HG03175 (cell line): ENCODE measurements around the gene GNAT1.

Experiments
- ATAC-seq: cut with Tn5 transposase; IDR thresholded peaks from one replicate; pipeline ENCODE4 v1.9.1; 2021; ENCODE audit warnings: mild to moderate bottlenecking, moderate library complexity; ENCODE audit not compliant: unreplicated experiment

The GNAT1 gene

GRCh38 chr3:50174947-50175524, 16.4 kb upstream of the GNAT1 start:
- ATAC-seq = no peak

- ATAC-seq = no peak
Measured at GRCh38 chr3:50177346-50177745, 14.1 kb upstream of the GNAT1 start.

GRCh38 chr3:50179710-50180109, 11.7 kb upstream of the GNAT1 start:
- ATAC-seq = no peak

- ATAC-seq = no peak
Measured at GRCh38 chr3:50181985-50182384, 9.4 kb upstream of the GNAT1 start.

DNA sequence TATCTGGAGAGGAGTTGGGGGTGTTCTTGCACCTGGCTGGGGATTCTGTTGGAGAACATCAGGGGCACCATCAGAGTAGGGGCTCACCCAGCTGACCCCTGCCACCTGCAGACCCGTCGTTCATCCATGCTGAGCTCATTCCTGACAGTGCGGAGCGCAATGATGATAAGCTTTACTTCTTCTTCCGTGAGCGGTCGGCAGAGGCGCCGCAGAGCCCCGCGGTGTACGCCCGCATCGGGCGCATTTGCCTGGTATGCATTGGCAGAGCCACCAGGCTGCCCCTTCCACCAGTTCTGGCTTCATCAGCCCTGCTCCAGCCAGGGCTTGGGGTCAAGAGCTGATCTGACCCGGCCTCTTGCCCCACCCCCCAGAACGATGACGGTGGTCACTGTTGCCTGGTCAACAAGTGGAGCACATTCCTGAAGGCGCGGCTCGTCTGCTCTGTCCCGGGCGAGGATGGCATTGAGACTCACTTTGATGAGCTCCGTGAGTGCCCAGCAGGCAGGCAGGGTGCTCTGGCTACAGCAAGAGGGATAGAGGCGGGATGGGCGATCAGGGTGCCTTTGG, 8.8 kb upstream of the GNAT1 start:
- no peak for ATAC-seq

GRCh38 chr3:50183755-50184154, 7.7 kb upstream of the GNAT1 start:
- no peak for ATAC-seq

DNA sequence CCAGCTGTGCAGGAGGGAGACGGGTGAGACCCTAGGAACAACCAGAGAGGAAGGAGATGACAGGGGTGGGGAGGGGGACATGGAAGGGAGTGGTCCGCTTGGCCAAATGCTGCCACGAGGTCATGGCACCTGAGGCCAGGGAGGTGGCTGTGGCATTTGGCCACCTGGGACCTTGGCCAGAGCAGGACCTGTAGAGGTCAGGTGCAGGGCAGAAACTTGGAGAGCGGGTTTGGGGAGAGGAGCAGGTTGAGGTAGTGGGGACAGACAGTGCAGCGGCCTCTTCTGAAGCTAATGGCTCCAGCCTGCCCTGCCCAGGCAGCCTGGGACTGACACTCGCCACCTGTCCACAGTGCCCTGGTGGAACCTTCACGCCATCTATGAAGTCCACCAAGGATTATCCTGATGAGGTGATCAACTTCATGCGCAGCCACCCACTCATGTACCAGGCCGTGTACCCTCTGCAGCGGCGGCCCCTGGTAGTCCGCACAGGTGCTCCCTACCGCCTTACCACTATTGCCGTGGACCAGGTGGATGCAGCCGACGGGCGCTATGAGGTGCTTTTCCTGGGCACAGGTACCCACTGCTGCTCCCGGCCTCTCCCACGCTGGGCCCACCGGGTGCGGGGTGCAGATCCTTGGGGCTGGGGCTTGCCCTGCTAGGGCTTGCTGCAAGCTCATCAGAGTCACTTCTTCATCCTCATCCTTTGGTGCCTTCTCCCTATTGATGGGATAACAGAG, 7.0 kb upstream of the GNAT1 start:
- ATAC-seq = no peak

DNA sequence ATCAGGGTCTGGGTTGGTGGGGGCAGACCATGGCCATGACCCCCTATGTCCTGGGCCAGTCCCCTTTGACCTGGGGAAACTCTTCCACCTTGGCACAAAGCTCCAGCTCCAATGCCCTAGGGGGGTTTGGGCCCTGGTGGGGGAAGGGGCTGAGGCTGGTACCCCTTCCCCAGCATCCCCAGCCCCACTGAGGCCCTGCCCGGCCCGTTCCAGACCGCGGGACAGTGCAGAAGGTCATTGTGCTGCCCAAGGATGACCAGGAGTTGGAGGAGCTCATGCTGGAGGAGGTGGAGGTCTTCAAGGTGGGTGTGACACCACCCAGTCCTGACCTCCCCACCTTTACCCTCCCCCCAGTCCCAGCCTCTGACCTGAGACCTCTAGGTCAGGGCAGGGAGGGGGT, 6.2 kb upstream of the GNAT1 start:
- no peak for ATAC-seq

- no peak for ATAC-seq
Measured at GRCh38 chr3:50186096-50186495, 5.3 kb upstream of the GNAT1 start.

DNA sequence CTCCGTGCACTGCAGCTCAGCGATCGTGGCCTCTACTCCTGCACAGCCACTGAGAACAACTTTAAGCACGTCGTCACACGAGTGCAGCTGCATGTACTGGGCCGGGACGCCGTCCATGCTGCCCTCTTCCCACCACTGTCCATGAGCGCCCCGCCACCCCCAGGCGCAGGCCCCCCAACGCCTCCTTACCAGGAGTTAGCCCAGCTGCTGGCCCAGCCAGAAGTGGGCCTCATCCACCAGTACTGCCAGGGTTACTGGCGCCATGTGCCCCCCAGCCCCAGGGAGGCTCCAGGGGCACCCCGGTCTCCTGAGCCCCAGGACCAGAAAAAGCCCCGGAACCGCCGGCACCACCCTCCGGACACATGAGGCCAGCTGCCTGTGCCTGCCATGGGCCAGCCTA, 3.7 kb upstream of the GNAT1 start:
- no peak for ATAC-seq

- ATAC-seq = no peak
Measured at GRCh38 chr3:50189274-50189673, 2.1 kb upstream of the GNAT1 start.

GRCh38 chr3:50189989-50190388, 1.4 kb upstream of the GNAT1 start:
- ATAC-seq = no peak

DNA sequence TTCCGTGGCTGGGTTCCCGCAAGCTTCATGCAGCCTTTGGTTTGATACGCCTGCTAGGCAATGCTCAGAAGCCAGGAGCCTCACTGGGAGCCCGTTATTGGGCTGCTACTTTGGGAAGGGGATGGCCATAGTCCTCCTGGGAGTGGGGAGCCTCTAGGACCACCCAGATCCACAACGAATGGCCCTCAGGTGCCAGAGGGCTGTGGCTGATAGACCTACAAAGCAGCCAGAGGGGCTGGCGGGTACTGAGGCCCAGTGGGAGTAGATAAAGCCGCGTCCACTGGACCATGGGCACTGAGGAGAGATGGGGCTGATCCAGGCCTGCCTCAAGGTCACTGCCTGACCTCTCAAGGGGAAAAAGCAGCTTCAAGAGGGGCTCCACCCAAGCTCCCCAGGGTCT, 714 bp downstream of the GNAT1 start:
- ATAC-seq = no peak

- ATAC-seq = no peak
Measured at GRCh38 chr3:50192689-50193141, 1.3 kb downstream of the GNAT1 start.

DNA sequence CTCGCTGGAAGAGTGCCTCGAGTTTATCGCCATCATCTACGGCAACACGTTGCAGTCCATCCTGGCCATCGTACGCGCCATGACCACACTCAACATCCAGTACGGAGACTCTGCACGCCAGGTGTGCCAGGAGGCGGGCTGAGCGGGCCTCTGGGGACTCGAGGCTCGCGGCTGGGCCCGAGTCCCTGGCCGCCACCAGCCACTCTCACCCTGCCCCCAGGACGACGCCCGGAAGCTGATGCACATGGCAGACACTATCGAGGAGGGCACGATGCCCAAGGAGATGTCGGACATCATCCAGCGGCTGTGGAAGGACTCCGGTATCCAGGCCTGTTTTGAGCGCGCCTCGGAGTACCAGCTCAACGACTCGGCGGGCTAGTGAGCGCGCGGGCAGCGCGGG, 1.9 kb downstream of the GNAT1 start:
- no peak for ATAC-seq

DNA sequence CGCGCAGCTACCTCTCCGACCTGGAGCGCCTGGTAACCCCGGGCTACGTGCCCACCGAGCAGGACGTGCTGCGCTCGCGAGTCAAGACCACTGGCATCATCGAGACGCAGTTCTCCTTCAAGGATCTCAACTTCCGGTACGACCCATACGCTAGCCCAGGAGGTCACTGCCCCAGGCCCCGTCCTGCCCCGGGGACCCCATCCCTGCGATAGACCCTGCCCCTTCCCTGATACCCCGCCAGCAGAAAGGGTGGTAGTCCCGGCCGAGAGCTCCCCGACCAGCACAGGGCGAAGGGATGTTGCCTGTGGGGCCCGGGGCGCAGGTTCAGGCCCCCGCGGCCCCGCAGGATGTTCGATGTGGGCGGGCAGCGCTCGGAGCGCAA, 2.3 kb downstream of the GNAT1 start:
- no peak for ATAC-seq

GRCh38 chr3:50194128-50194902, 2.9 kb downstream of the GNAT1 start:
- no peak for ATAC-seq

GRCh38 chr3:50194903-50195500, 3.6 kb downstream of the GNAT1 start:
- no peak for ATAC-seq

DNA sequence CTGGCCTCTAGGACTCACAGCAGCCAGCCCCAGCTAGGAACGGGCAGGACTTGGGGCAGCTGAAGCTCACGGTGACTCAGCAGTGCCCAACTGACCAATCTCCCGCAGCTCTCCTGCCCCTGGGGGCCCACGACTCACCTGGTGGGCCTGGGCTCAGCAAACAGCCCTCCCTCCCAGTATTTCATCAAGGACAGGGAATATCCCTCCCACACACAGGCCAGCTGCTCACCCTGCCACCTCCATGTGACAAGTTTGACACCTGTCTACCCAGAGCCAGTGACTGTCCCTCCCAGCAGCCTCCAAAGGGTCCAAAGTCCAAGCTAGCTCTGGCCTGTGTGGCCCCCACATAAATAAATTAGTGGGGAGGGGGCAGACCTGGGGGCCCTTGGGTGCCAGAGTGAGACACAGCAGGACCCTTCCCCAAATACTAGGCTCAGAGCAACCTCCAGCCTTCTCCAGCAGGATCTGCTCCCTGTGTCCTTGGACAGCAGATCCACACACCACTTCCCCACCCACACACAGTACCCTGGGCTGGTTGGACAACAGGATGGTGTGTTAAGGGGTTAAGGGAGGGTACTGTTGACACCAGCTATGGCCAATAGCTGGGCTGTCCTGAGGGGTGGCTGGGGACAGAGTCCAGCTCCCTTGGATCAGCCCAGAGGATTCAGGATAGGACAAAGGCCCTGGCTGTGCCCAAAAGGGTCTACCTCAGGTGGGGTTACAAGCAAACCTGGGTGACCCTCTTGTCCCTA, 4.3 kb downstream of the GNAT1 start:
- no peak for ATAC-seq

- ATAC-seq = no peak
Measured at GRCh38 chr3:50196253-50196801, 4.9 kb downstream of the GNAT1 start.
